C4-2B (cell line): Measurements from ENCODE around the gene LMOD3.

Experiments
- H3K27ac ChIP-seq: fragments of 450-650 bp; 2 replicates; pipeline ENCODE4 v1.5.1; 2017
- ZFX ChIP-seq: fragments of 450-650 bp; IDR thresholded peaks from 2 replicates; pipeline ENCODE4 v1.6.1; 2017
- TF ChIP-seq, protein P1 (sequence below): fragments of 450-650 bp; conservative IDR thresholded peaks from 2 replicates; pipeline ENCODE4 v1.5.1; 2017; ENCODE audit warnings: mild to moderate bottlenecking

The LMOD3 gene

DNA sequence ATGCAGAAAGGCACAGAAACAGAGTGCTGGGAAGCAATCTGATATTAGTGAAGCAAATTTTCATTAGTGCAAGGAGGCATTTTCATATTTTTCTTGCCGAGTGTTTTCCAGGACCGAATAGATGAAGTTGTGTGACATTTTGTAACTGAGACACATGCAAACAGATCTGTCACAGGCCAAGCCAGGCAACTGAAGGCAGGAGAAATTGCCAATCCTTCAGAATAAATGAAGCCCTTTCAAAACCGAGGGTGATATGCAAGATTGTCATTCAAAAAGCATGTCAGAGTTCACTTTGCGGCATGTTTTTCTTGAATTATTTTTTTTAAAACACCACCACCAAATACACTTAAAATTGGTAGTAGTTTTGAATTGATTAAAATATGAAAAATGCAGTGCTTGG is 6.2 kb downstream of the LMOD3 start:
- no peak for TF ChIP-seq ZFX
- TF ChIP-seq, protein P1, sequence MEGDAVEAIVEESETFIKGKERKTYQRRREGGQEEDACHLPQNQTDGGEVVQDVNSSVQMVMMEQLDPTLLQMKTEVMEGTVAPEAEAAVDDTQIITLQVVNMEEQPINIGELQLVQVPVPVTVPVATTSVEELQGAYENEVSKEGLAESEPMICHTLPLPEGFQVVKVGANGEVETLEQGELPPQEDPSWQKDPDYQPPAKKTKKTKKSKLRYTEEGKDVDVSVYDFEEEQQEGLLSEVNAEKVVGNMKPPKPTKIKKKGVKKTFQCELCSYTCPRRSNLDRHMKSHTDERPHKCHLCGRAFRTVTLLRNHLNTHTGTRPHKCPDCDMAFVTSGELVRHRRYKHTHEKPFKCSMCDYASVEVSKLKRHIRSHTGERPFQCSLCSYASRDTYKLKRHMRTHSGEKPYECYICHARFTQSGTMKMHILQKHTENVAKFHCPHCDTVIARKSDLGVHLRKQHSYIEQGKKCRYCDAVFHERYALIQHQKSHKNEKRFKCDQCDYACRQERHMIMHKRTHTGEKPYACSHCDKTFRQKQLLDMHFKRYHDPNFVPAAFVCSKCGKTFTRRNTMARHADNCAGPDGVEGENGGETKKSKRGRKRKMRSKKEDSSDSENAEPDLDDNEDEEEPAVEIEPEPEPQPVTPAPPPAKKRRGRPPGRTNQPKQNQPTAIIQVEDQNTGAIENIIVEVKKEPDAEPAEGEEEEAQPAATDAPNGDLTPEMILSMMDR = no peak
- no peak overlapping the region for H3K27ac ChIP-seq

DNA sequence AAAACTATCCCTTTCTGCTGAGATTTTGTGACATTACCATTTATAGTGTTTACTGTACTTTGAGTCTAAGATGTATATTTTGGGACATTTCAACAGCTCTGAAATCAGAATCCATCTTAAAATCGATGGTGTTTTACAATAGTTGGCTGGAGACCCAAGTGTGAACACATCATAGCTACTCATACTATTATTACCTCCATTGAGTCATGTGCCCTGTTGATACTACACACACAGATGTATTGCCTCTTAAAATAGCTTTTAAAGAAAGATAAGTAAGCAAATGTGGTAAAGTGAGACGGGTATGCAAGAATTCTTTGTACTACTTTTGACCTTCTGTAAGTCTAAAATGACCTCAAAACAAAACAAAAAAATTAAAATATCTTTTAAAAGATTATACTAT is 6.7 kb downstream of the LMOD3 start:
- no peak for TF ChIP-seq ZFX
- TF ChIP-seq, protein P1 = no peak
- H3K27ac ChIP-seq = no peak overlapping the region

DNA sequence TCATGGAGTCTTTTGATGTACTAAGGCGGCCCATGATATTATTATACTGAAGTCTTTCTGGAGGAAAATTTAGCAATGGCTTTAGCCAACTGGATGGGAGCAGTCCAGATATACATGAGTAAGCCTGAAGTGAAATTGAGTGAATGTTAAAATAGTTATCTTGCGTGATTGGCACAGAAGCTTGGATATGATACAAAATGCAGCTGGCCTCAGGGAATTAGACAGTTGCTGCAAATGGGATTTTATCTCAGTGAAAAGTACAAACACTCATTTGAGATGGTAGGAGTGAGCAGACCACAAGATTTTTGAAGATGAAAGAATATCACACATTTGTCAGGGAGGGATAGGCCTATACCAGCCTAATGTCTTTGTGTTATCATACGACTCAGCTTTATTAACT is 8.9 kb downstream of the LMOD3 start:
- H3K27ac ChIP-seq = no peak overlapping the region
- TF ChIP-seq, protein P1 = no peak
- no peak for TF ChIP-seq ZFX

DNA sequence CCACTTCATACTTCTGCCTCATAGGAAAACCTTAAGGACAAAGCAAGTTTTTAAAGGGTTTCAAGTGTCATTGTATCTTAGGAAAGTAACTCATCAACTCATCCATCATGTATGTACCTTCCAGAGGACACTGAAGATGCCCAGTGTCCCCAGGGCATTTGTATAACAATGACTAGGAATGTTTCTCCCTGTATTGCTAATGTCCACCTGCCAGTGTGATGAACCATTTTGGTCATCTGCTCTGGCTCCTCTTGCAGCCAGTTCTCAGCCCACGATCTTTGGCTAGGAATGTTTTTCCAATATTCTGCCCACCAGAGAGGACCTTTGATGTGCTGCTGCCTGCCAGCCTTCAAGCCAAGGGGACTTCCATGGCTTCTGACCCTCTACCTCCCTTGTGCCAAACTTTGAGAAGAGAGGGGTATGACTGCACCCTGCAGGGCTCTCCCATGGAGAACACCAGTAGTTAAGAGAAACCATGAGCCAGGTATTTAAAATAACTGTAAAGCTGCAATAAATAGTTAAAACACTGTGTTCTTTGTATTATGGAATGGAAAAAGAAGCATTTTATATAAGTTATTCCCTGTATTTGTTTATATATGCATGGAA is 11.4 kb downstream of the LMOD3 start:
- H3K27ac ChIP-seq = no peak overlapping the region
- no peak for TF ChIP-seq ZFX
- TF ChIP-seq, protein P1 = no peak

DNA sequence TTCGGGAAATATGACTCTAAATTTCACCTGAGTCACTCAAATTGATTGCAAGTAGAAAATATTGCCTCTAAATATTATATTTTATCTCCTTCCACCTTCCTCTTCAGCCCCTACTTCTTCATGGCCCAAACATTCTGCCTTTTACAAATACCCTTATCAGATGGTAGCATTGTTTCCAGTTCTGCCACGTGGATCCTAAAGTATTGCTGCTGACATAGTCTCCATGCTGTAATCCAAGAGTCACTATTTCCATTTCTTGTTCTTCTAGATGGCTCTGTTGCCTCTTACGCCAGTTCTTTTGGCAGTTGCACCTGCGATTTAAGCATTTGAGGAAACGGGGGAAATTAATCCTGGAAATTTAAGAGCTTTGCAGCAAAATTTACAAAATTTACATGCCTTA is 13.6 kb downstream of the LMOD3 start:
- TF ChIP-seq ZFX = no peak
- TF ChIP-seq, protein P1 = no peak
- no peak overlapping the region for H3K27ac ChIP-seq

DNA sequence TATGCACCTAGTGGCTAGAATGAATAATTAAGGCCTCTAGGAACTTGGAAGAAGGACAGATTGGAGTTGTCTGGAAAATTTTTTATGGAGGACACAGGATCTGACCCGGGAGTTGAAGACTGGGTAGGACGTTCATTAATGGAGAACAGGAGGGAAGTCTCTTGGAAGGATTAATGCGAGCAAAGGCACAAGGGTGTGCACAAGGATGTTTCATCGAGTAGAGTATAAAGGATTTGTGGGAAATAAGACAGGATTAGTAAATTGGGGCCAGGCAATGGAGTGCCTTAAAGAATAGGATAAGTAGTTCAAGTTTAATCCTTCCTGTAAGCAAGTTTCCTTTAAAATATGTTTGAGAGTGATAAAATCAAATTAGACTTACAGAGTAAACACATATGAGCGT is 14.6 kb downstream of the LMOD3 start:
- TF ChIP-seq, protein P1 = no peak
- TF ChIP-seq ZFX = no peak
- no peak overlapping the region; the same call in 1 of the 2 replicates for H3K27ac ChIP-seq

DNA sequence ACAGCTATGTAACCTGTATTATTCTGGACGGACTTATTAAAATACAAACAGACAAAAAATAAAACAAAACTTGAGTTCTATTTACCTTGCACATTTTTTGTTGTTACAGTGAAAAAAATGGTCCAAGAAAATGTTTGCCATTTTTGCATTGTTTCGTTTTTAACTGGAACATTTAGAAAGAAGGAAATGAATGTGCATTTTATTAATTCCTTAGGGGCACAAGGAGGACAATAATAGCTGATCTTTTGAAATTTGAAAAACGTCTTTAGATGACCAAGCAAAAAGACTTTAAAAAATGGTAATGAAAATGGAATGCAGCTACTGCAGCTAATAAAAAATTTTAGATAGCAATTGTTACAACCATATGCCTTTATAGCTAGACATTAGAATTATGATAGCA is 17.1 kb downstream of the LMOD3 start:
- H3K27ac ChIP-seq = no peak overlapping the region
- TF ChIP-seq, protein P1 = no peak
- TF ChIP-seq ZFX = no peak
